HL-60 (cell line): ENCODE measurements around the gene KRT16.

Source experiments
- DNase-seq, 2 experiments: peaks; one replicate each; pipeline ENCODE4 v3.0.0-alpha.2; 2010 to 2020; ENCODE audit warnings: low read depth in 1 of 2, low spot score in 1 of 2
- H3K27ac ChIP-seq: fragments of 250-450 bp; sonication (Bioruptor Pico); replicated peaks from 2 replicates; pipeline ENCODE4 v1.5.1; 2020; ENCODE audit warnings: mild to moderate bottlenecking, moderate library complexity
- H3K27me3 ChIP-seq: fragments of 250-450 bp; sonication (Bioruptor Pico); 2 replicates; pipeline ENCODE4 v1.5.1; 2021; ENCODE audit warnings: mild to moderate bottlenecking, moderate library complexity; ENCODE audit not compliant: insufficient read depth, poor library complexity, severe bottlenecking
- H3K4me3 ChIP-seq: replicated peaks from 2 replicates; pipeline ENCODE4 v1.5.1; 2011; ENCODE audit warnings: mild to moderate bottlenecking, control low read depth, low read length; ENCODE audit not compliant: insufficient read depth
- CTCF ChIP-seq: IDR thresholded peaks from one replicate; pipeline ENCODE4 v1.5.1; 2011; ENCODE audit warnings: low read length, control low read depth, inconsistent platforms; ENCODE audit not compliant: insufficient read depth
- GABPA ChIP-seq: IDR thresholded peaks from 2 replicates; pipeline ENCODE4 v1.6.1; 2012; ENCODE audit warnings: low read depth
- POLR2AphosphoS5 ChIP-seq: IDR thresholded peaks from 2 replicates; pipeline ENCODE4 v1.6.1; 2012; ENCODE audit warnings: low read depth
- REST ChIP-seq: IDR thresholded peaks from 2 replicates; pipeline ENCODE4 v1.6.1; 2012; ENCODE audit warnings: low read depth; ENCODE audit not compliant: insufficient replicate concordance
- SPI1 ChIP-seq: IDR thresholded peaks from 2 replicates; pipeline ENCODE4 v1.6.1; 2012; ENCODE audit warnings: low read depth, mild to moderate bottlenecking, borderline replicate concordance

KRT16 gene

GRCh38 chr17:41654678-41655607, 42.4 kb upstream of the KRT16 start:
- TF ChIP-seq REST (no peak), GABPA (no peak), POLR2AphosphoS5 (no peak), SPI1 (no peak), CTCF (no peak)
- Histone ChIP-seq H3K27me3 (no peaks in the 10 kb centered on the region), H3K27ac (no peak overlapping the region)

GRCh38 chr17:41653892-41654677, 41.5 kb upstream of the KRT16 start:
- DNase-seq = no peak
- TF ChIP-seq CTCF (no peak), GABPA (no peak), SPI1 (no peak), POLR2AphosphoS5 (no peak), REST (no peak)
- H3K27me3 ChIP-seq = no peaks in the 10 kb centered on the region
- no peak overlapping the region for H3K27ac ChIP-seq
- no peak overlapping the region for H3K4me3 ChIP-seq

More at GRCh38 chr17:41654678-41655607, 42.4 kb upstream of the KRT16 start:
- DNase-seq = no peak
- H3K4me3 ChIP-seq = no peak overlapping the region

GRCh38 chr17:41653421-41653820, 40.9 kb upstream of the KRT16 start:
- no peak overlapping the region for H3K27ac ChIP-seq

More at GRCh38 chr17:41653421-41653820, 40.9 kb upstream of the KRT16 start:
- H3K4me3 ChIP-seq = no peak overlapping the region
- no peak for DNase-seq
- no peaks in the 10 kb centered on the region for H3K27me3 ChIP-seq
- TF ChIP-seq REST (no peak), CTCF (no peak), SPI1 (no peak), POLR2AphosphoS5 (no peak), GABPA (no peak)
